H9 (cell line): ENCODE data around the gene CCDC137. TPM values are rescaled to one million over a fixed set of nuclear protein-coding genes. Genes with fewer than 3 reads are reported as not detected.

ENCODE experiments used
- DNase-seq: peaks from one replicate; pipeline ENCODE4 v3.0.0-alpha.2; 2017
- H2AFZ ChIP-seq: one replicate; pipeline ENCODE4 v1.6.1; 2013; ENCODE audit warnings: mild to moderate bottlenecking, low read length, control low read depth, moderate library complexity
- H2AK5ac ChIP-seq: 2 replicates; pipeline ENCODE4 v1.6.1; 2013; ENCODE audit warnings: low read length, control low read depth, mixed read lengths; ENCODE audit not compliant: insufficient read length
- H2BK120ac ChIP-seq: one replicate; pipeline ENCODE4 v1.6.1; 2013; ENCODE audit warnings: low read depth, mild to moderate bottlenecking, low read length, control low read depth, inconsistent platforms; ENCODE audit not compliant: poor library complexity, severe bottlenecking
- H2BK12ac ChIP-seq: 2 replicates; pipeline ENCODE4 v1.6.1; 2013; ENCODE audit warnings: low read length, control low read depth, mixed read lengths, low read depth; ENCODE audit not compliant: insufficient read length
- H2BK15ac ChIP-seq: 2 replicates; pipeline ENCODE4 v1.6.1; 2013; ENCODE audit warnings: low read depth, low read length, control low read depth
- H2BK20ac ChIP-seq: one replicate; pipeline ENCODE4 v1.6.1; 2013; ENCODE audit warnings: low read depth, mild to moderate bottlenecking, low read length, control low read depth, inconsistent platforms; ENCODE audit not compliant: poor library complexity, severe bottlenecking
- H2BK5ac ChIP-seq: 2 replicates; pipeline ENCODE4 v1.6.1; 2013; ENCODE audit warnings: low read length, control low read depth, mixed read lengths; ENCODE audit not compliant: insufficient read length
- H3K14ac ChIP-seq: 2 replicates; pipeline ENCODE4 v1.6.1; 2013; ENCODE audit warnings: low read length, control low read depth; ENCODE audit not compliant: insufficient read depth
- H3K18ac ChIP-seq: 2 replicates; pipeline ENCODE4 v1.6.1; 2013; ENCODE audit warnings: low read depth, mild to moderate bottlenecking, mixed read lengths, low read length, control low read depth; ENCODE audit not compliant: insufficient read length
- H3K23ac ChIP-seq: 2 replicates; pipeline ENCODE4 v1.6.1; 2013; ENCODE audit warnings: low read length, control low read depth, mixed read lengths, low read depth; ENCODE audit not compliant: insufficient read length
- H3K23me2 ChIP-seq: 2 replicates; pipeline ENCODE4 v1.6.1; 2013; ENCODE audit warnings: low read depth, mild to moderate bottlenecking, mixed read lengths, low read length, control low read depth; ENCODE audit not compliant: insufficient read length, poor library complexity, severe bottlenecking
- H3K27ac ChIP-seq: 2 replicates; pipeline ENCODE4 v1.5.1; 2013; ENCODE audit warnings: low read length, control low read depth, mixed read lengths, low read depth; ENCODE audit not compliant: insufficient read length
- H3K27me3 ChIP-seq: 2 replicates; pipeline ENCODE4 v1.6.1; 2013; ENCODE audit warnings: low read length, control low read depth, inconsistent platforms; ENCODE audit not compliant: insufficient read depth
- H3K4ac ChIP-seq: 2 replicates; pipeline ENCODE4 v1.6.1; 2013; ENCODE audit warnings: low read depth, mild to moderate bottlenecking, control low read depth, inconsistent platforms, low read length, moderate library complexity
- H3K4me1 ChIP-seq: 2 replicates; pipeline ENCODE4 v1.6.1; 2013; ENCODE audit warnings: low read length, control low read depth, inconsistent platforms; ENCODE audit not compliant: insufficient read depth
- H3K4me2 ChIP-seq: 2 replicates; pipeline ENCODE4 v1.6.1; 2013; ENCODE audit warnings: low read length, control low read depth, mixed read lengths; ENCODE audit not compliant: insufficient read length, insufficient read depth
- H3K56ac ChIP-seq: 2 replicates; pipeline ENCODE4 v1.6.1; 2013; ENCODE audit warnings: low read depth, mild to moderate bottlenecking, mixed read lengths, low read length, control low read depth; ENCODE audit not compliant: insufficient read length
- H3K79me1 ChIP-seq: 2 replicates; pipeline ENCODE4 v1.6.1; 2013; ENCODE audit warnings: low read depth, mild to moderate bottlenecking, moderate library complexity, low read length, control low read depth, inconsistent platforms; ENCODE audit not compliant: insufficient read depth, poor library complexity, severe bottlenecking
- H3K79me2 ChIP-seq: 2 replicates; pipeline ENCODE4 v1.6.1; 2013; ENCODE audit warnings: low read length, control low read depth, inconsistent platforms; ENCODE audit not compliant: insufficient read depth
- H3K9ac ChIP-seq: 2 replicates; pipeline ENCODE4 v1.6.1; 2013; ENCODE audit warnings: low read length, control low read depth, mixed read lengths; ENCODE audit not compliant: insufficient read length; ENCODE audit errors: extremely low read depth
- H3K9me3 ChIP-seq: one replicate; pipeline ENCODE4 v1.6.1; 2013; ENCODE audit warnings: low read depth, low read length, inconsistent platforms; ENCODE audit not compliant: control insufficient read depth
- H3T11ph ChIP-seq: one replicate; pipeline ENCODE4 v1.6.1; 2013; ENCODE audit warnings: mild to moderate bottlenecking, low read length, control low read depth, inconsistent platforms
- H4K20me1 ChIP-seq: one replicate; pipeline ENCODE4 v1.6.1; 2013; ENCODE audit not compliant: control insufficient read depth, insufficient read length, insufficient read depth
- H4K5ac ChIP-seq: 2 replicates; pipeline ENCODE4 v1.6.1; 2013; ENCODE audit warnings: low read depth, mild to moderate bottlenecking, mixed read lengths, low read length, control low read depth; ENCODE audit not compliant: insufficient read length
- H4K8ac ChIP-seq: replicated peaks from 2 replicates; pipeline ENCODE4 v1.6.1; 2013; ENCODE audit warnings: low read length, control low read depth, mixed read lengths, low read depth; ENCODE audit not compliant: insufficient read length
- H4K91ac ChIP-seq: 2 replicates; pipeline ENCODE4 v1.6.1; 2013; ENCODE audit warnings: low read depth, mild to moderate bottlenecking, moderate library complexity, mixed read lengths, low read length, control low read depth; ENCODE audit not compliant: insufficient read length
- H3K27ac Mint-ChIP-seq, 3 experiments: 2 replicates in 2 of 3; 3 replicates in 1 of 3; pipeline ENCODE4 v1.8.0; 2020 to 2021; ENCODE audit warnings: mixed read lengths in 3 of 3, mild to moderate bottlenecking in 1 of 3, moderate library complexity in 1 of 3
- H3K27me3 Mint-ChIP-seq: 2 replicates; pipeline ENCODE4 v1.8.0; 2021; ENCODE audit warnings: low read depth, mild to moderate bottlenecking, moderate library complexity, mixed read lengths
- H3K36me3 Mint-ChIP-seq, 3 experiments: 2 replicates in 2 of 3; 3 replicates in 1 of 3; pipeline ENCODE4 v1.8.0; 2020 to 2021; ENCODE audit warnings: low read depth in 3 of 3, mixed read lengths in 3 of 3; ENCODE audit not compliant: insufficient read depth in 1 of 3
- H3K4me1 Mint-ChIP-seq, 2 experiments: 2 replicates each; pipeline ENCODE4 v1.8.0; 2020; ENCODE audit warnings: mixed read lengths in 2 of 2
- H3K4me3 Mint-ChIP-seq, 2 experiments: 2 replicates in 1 of 2; 3 replicates in 1 of 2; pipeline ENCODE4 v1.8.0; 2020 to 2021; ENCODE audit warnings: mild to moderate bottlenecking in 2 of 2, mixed read lengths in 2 of 2, moderate library complexity in 1 of 2
- H3K9me3 Mint-ChIP-seq, 2 experiments: 2 replicates in 1 of 2; 3 replicates in 1 of 2; pipeline ENCODE4 v1.8.0; 2020; ENCODE audit warnings: mild to moderate bottlenecking in 2 of 2, mixed read lengths in 2 of 2, moderate library complexity in 1 of 2
- CTCF ChIP-seq: fragments of 200-600 bp; sonication (generic); conservative IDR thresholded peaks from 3 replicates; pipeline ENCODE4 v1.8.0; 2021; ENCODE audit warnings: antibody characterized with exemption, mild to moderate bottlenecking
- WGBS: extraction: QIAGEN DNeasy Blood & Tissue Kit; methylation state at CpG from one replicate; pipeline ENCODE4 v1.1.7; 2013; ENCODE audit warnings: missing lambda C conversion rate, low lambda C conversion rate, mixed read lengths; ENCODE audit not compliant: insufficient read length; ENCODE audit errors: extremely low coverage; 5-methylcytosine and 5-hydroxymethylcytosine counted together
- total RNA-seq: library from RNA; stranded (reverse); gene quantifications from 2 replicates; pipeline ENCODE4 v1.2.1, GENCODE V29; 2021

CCDC137 gene
- total RNA-seq, 1 experiment from 2014 or later: 60.8 TPM

GRCh38 chr17:81636505-81637288, 29.8 kb upstream of the CCDC137 start, which contains the start of the genes NPLOC4 and TSPAN10:
Gene NPLOC4 (minus strand): TSS chr17:81637112. CDS start chr17:81636930, 182 bp downstream.
Gene TSPAN10 (plus strand): TSS chr17:81637196. CDS start chr17:81642413, 5,217 bp downstream.
- peak within 1 kb of the TSS; percentile 21 for H3K27ac ChIP-seq
- peak within 1 kb of the TSS; percentile 90 for H3K9ac ChIP-seq
- H3K4me1 ChIP-seq: no peaks in the 10 kb centered on the region
- no CpG with 5 or more reads among the region's 77 CpGs for WGBS
- peaks cover 8% of the 10 kb centered on the region for H3K23me2 ChIP-seq
- Mint-ChIP-seq H3K4me3 (peak within 1 kb of the TSS; percentile 90 to 98), H3K4me1 (peaks cover 10 to 11% of the 10 kb centered on the region in 2 experiments), H3K36me3 (peaks cover 6 to 9% (median 7%) of the 10 kb centered on the region in 3 experiments; a peak in 5 of 7 replicates), H3K27ac (peak within 1 kb of the TSS; percentile 96 to 98 (median 96)), H3K27me3 (no peaks in the 10 kb centered on the region), H3K9me3 (0 out of 5 replicates have a peak, but pooled peaks cover 0 to 2% of the 10 kb centered on the region in 2 experiments)
- H3K4ac ChIP-seq: no peak within 1 kb of the TSS
- no peak within 1 kb of the TSS for H3T11ph ChIP-seq
- no peak for TF ChIP-seq CTCF
- no peak within 1 kb of the TSS for H4K8ac ChIP-seq
- no peaks in the 10 kb centered on the region for H3K9me3 ChIP-seq
- H2AFZ ChIP-seq: peak within 1 kb of the TSS; percentile 35
- no peak within 1 kb of the TSS for H4K5ac ChIP-seq
- H3K4me2 ChIP-seq: peak within 1 kb of the TSS; percentile 86
- peak within 1 kb of the TSS; percentile 70; the same call in 1 of the 2 replicates for H3K14ac ChIP-seq
- no peak within 1 kb of the TSS for H2BK120ac ChIP-seq
- H3K79me2 ChIP-seq: peaks cover 18% of the 10 kb centered on the region; the same call in 1 of the 2 replicates
- peak; percentile 91 for DNase-seq
- no peak within 1 kb of the TSS for H2AK5ac ChIP-seq
- no peak within 1 kb of the TSS for H2BK12ac ChIP-seq
- H2BK20ac ChIP-seq: no peak within 1 kb of the TSS
- peak within 1 kb of the TSS; percentile 78 for H3K18ac ChIP-seq
- no peaks in the 10 kb centered on the region for H4K20me1 ChIP-seq
- no peak within 1 kb of the TSS for H3K23ac ChIP-seq
- no peak within 1 kb of the TSS for H3K56ac ChIP-seq
- peaks cover 11% of the 10 kb centered on the region for H3K79me1 ChIP-seq
- H4K91ac ChIP-seq: no peak within 1 kb of the TSS
- no peaks in the 10 kb centered on the region for H3K27me3 ChIP-seq
- H2BK15ac ChIP-seq: no peak within 1 kb of the TSS
- H2BK5ac ChIP-seq: no peak within 1 kb of the TSS
